Erythroblast (primary cell): ENCODE measurements around the gene GOLM1.

ENCODE experiments used
- DNase-seq, 2 experiments: peaks; one replicate each; lab custom pipeline; 2025; lab: John Stamatoyannopoulos, UW
- GATA1 ChIP-seq: IDR thresholded peaks from 2 replicates; pipeline ENCODE4 v1.6.1; 2011; ENCODE audit warnings: low read depth, mild to moderate bottlenecking, control low read depth, low read length, moderate library complexity
- POLR2A ChIP-seq: IDR thresholded peaks from 2 replicates; pipeline ENCODE4 v1.6.1; 2011; ENCODE audit warnings: mild to moderate bottlenecking, low read length

The GOLM1 gene

GRCh38 chr9:86112057-86112456, 12.7 kb upstream of the GOLM1 start:
- no peak for DNase-seq
- no peak for TF ChIP-seq POLR2A

- no peak for DNase-seq
- TF ChIP-seq GATA1, result no peak
- no peak for TF ChIP-seq POLR2A
Measured at GRCh38 chr9:86102626-86103025, 3.3 kb upstream of the GOLM1 start.

GRCh38 chr9:86099701-86100364, 475 bp upstream of the GOLM1 start:
- peak; percentile 80 to 83 for DNase-seq
- TF ChIP-seq POLR2A (peak; percentile 48), GATA1 (no peak)

GRCh38 chr9:86097510-86098224, 1.7 kb downstream of the GOLM1 start:
- TF ChIP-seq POLR2A (no peak), GATA1 (no peak)
- peak; percentile 28 to 33 for DNase-seq

GRCh38 chr9:86096386-86096785, 3.0 kb downstream of the GOLM1 start:
- DNase-seq, result peak; percentile 45 to 49
- TF ChIP-seq GATA1 (no peak), POLR2A (no peak)

- DNase-seq, result peak in 1 of 2 experiments; percentile 10
- TF ChIP-seq POLR2A, result no peak
- TF ChIP-seq GATA1, result no peak
Measured at GRCh38 chr9:86093788-86094555, 5.4 kb downstream of the GOLM1 start.

- DNase-seq, result no peak
- TF ChIP-seq GATA1 (no peak), POLR2A (no peak)
Measured at GRCh38 chr9:86091477-86091876, 7.9 kb downstream of the GOLM1 start.

- TF ChIP-seq GATA1, result no peak
- no peak for TF ChIP-seq POLR2A
- peak in 1 of 2 experiments; percentile 22 for DNase-seq
Measured at GRCh38 chr9:86082870-86083269, 16.5 kb downstream of the GOLM1 start.

- TF ChIP-seq GATA1 (no peak), POLR2A (no peak)
- DNase-seq, result no peak
Measured at GRCh38 chr9:86079865-86080469, 19.4 kb downstream of the GOLM1 start.

- no peak for DNase-seq
Measured at GRCh38 chr9:86079421-86079831, 19.9 kb downstream of the GOLM1 start.

GRCh38 chr9:86078731-86079130, 20.6 kb downstream of the GOLM1 start:
- no peak for TF ChIP-seq POLR2A
- TF ChIP-seq GATA1, result no peak
- no peak for DNase-seq

More at GRCh38 chr9:86079421-86079831, 19.9 kb downstream of the GOLM1 start:
- TF ChIP-seq GATA1 (no peak), POLR2A (no peak)

GRCh38 chr9:86077276-86077675, 22.1 kb downstream of the GOLM1 start:
- no peak for DNase-seq
- TF ChIP-seq GATA1 (no peak), POLR2A (no peak)
